Measurements from ENCODE around the gene GPD1L.
"Not testable (repeated sequence)": the region's sequence is repeated elsewhere in the genome, so short reads cannot be mapped to it uniquely, and the experiment has no call there.

GPD1L gene

GRCh38 chr3:32106929-32107362 lies 526 bp downstream of the GPD1L start:
- DNase-seq (ENCODE audit: extremely low read depth, low read depth), result no peak
- no peak for TF ChIP-seq CTCF (IDR thresholded peaks at IDR 0.05; ENCODE audit: low read depth, low read length)

- DNase-seq (ENCODE audit: extremely low read depth, low read depth), result not testable (repeated sequence)
Observed at GRCh38 chr3:32108224-32108623, 1.8 kb downstream of the GPD1L start.

GRCh38 chr3:32109256-32109655 lies 2.8 kb downstream of the GPD1L start:
- DNase-seq (ENCODE audit: extremely low read depth, low read depth), result peak; percentile 44
- no peak for TF ChIP-seq CTCF (IDR thresholded peaks at IDR 0.05; ENCODE audit: low read depth, low read length)

GRCh38 chr3:32110233-32110760 lies 3.9 kb downstream of the GPD1L start:
- no peak for TF ChIP-seq CTCF (IDR thresholded peaks at IDR 0.05; ENCODE audit: low read depth, low read length)
- DNase-seq (ENCODE audit: extremely low read depth, low read depth), result no peak

GRCh38 chr3:32111560-32111959 lies 5.1 kb downstream of the GPD1L start:
- DNase-seq (ENCODE audit: extremely low read depth, low read depth), result no peak
- no peak for TF ChIP-seq CTCF (IDR thresholded peaks at IDR 0.05; ENCODE audit: low read depth, low read length)

GRCh38 chr3:32113566-32113965 lies 7.1 kb downstream of the GPD1L start:
- no peak for TF ChIP-seq CTCF (IDR thresholded peaks at IDR 0.05; ENCODE audit: low read depth, low read length)
- DNase-seq (ENCODE audit: extremely low read depth, low read depth), result no peak

GRCh38 chr3:32113981-32114545 lies 7.6 kb downstream of the GPD1L start:
- TF ChIP-seq CTCF (IDR thresholded peaks at IDR 0.05; ENCODE audit: low read depth, low read length), result no peak
- no peak for DNase-seq (ENCODE audit: extremely low read depth, low read depth)

GRCh38 chr3:32114546-32115386 lies 8.3 kb downstream of the GPD1L start:
- DNase-seq (ENCODE audit: extremely low read depth, low read depth), result not testable (repeated sequence)
